HG03520 (cell line): Measurements from ENCODE around the gene PFKP.
A peak's percentile ranks its signal among the peaks of the same experiment; 100 is the strongest.
"Not testable (repeated sequence)": the region's sequence is repeated elsewhere in the genome, so short reads cannot be mapped to it uniquely, and the experiment has no call there.

Experiments
- ATAC-seq: cut with Tn5 transposase; IDR thresholded peaks from one replicate; pipeline ENCODE4 v1.9.1; 2021; ENCODE audit warnings: mild to moderate bottlenecking, moderate library complexity; ENCODE audit not compliant: unreplicated experiment

Gene PFKP

DNA sequence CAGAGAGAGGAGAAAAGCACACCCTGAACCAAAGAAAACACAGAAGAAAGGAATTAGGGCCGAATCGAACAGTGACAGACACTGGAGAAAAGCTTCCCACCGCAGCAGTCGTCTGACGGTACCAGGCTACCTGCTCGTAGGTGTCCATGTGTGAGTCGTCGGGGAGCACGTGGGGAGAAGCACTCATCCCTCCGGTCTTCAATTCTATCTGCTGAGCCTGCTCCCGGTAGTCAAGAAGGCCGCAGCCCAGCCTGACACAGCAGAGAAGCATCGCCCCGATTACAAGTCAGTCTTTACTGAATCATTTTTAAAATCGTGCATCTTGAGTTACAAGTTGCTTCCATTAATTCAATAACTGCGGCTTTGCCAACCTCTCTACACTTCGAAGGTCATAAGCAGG, 80.7 kb downstream of the PFKP start:
- ATAC-seq, result no peak

- no peak for ATAC-seq
Measured at GRCh38 chr10:3148994-3149393, 81.6 kb downstream of the PFKP start.

GRCh38 chr10:3149918-3150317, 82.6 kb downstream of the PFKP start:
- no peak for ATAC-seq

GRCh38 chr10:3150366-3150765, 83.0 kb downstream of the PFKP start:
- ATAC-seq, result no peak

GRCh38 chr10:3150961-3151360, 83.6 kb downstream of the PFKP start:
- ATAC-seq, result no peak

GRCh38 chr10:3151889-3152565, 84.7 kb downstream of the PFKP start:
- no peak for ATAC-seq

DNA sequence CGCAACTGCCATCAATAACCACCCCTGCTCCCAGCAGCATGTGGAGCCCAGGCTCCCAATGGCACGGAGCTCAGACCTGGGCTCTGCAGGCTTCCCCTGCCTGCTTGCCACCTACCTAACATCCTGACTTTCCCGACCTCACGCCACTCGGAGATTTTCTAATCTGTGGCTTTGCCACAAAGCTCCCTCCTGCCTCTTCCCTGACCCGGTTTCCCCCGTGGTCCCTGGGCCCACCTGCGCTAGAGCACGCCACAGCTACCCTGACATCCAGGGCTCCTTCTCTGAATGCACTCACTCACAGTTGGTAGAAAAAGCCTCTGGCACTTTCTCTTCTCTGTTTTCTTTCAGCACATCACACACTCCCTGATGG, 85.2 kb downstream of the PFKP start:
- no peak for ATAC-seq

DNA sequence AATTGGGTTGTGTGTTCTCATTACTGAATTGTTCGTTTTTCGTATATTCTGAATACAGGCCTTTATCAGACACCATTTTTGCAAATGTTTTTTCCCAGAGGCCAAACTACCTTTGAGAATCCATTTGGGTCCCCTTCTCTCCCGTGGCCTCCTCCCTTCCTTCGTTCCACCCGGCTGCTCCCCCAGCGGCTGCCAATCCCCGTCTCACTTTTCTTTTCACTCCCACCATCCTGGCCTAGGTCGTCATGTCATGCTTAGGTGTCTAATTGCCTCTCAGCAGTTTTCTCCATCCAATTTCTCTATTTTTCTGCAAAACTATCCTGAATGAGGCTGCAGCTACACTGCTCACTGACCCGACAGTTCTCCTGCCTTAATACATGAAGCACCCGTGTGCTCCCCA, 87.3 kb downstream of the PFKP start:
- ATAC-seq, result no peak

DNA sequence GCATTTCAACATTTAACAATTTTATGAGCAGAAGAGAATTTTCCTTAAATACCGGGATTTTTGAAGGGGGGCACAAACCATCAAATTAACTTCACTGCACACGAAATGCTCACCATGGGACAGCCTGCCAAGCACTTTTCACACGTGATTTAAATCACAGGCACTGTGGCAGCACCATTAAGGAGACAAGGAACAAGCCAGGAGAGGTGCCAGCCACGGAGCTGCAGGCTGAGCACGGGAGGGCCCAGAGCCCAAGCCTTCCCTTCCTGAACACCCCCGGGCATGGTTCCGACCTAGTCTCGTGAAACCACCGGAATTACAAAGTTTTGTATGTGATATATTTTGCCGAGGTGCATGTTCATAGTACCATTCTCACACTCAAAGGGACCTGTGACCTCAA, 91.8 kb downstream of the PFKP start:
- ATAC-seq, result no peak

DNA sequence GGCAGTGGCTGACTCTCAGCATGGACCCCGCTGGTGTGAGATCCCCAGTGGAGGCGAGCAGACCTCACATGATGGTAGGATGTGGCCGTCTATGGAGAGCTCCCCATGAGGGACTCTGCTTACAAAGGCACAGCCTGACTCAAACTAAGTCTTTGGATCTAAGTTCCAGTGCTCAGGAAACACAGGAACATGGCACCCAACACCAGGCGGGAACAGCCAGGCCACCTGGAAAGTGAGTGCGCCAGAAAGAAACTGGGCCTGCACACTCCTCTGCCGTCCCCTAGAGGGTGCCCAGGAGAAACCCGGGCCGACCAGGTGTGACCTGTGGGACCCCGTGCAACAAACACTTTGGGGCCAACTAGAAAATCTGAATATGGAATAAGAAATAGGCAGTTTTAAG, 95.2 kb downstream of the PFKP start:
- no peak for ATAC-seq

GRCh38 chr10:3163879-3164278, 96.5 kb downstream of the PFKP start:
- ATAC-seq, result no peak

- ATAC-seq, result no peak
Measured at GRCh38 chr10:3165196-3165595, 97.8 kb downstream of the PFKP start.

- no peak for ATAC-seq
Measured at GRCh38 chr10:3166496-3167290, 99.3 kb downstream of the PFKP start.

GRCh38 chr10:3167611-3168330, 100.4 kb downstream of the PFKP start:
- ATAC-seq, result no peak

DNA sequence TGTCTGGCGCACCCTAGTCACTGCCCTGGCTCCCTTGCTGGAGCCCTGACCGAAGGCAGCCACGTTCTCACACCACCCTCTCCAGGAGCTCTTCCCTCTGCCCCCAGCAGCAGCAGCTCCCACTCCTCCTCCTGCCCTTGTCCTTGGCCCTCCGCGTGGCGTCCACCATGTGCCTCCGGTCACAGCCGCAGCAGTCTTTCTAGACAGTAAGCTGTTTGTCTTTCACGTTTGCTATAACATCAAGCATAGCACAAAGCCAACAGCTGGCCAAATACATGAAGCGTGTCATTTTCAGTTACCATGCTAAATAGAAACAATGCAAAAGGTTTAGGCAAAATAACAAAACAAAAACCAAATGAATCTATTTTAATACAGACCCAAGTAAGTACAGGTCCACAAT, 101.9 kb downstream of the PFKP start:
- ATAC-seq, result no peak

- ATAC-seq, result no peak
Measured at GRCh38 chr10:3169673-3170072, 102.3 kb downstream of the PFKP start.

DNA sequence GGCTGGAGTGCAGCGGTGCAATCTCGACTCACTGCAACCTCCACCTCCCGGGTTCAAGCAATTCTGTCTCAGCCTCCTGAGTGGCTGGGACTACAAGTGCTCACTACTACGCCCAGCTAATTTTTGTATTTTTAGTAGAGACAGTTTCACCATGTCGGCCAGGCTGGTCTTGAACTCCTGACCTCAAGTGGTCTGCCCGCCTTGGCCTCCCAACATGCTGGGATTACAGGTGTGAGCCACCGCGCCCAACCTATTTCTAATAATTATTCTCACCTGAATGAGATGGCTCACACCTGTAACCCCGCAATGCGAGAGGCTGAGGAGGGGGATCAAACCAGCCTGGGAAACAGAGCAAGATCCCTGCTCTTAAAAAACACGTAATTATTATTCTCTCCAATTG, 104.1 kb downstream of the PFKP start:
- not testable (repeated sequence) for ATAC-seq

DNA sequence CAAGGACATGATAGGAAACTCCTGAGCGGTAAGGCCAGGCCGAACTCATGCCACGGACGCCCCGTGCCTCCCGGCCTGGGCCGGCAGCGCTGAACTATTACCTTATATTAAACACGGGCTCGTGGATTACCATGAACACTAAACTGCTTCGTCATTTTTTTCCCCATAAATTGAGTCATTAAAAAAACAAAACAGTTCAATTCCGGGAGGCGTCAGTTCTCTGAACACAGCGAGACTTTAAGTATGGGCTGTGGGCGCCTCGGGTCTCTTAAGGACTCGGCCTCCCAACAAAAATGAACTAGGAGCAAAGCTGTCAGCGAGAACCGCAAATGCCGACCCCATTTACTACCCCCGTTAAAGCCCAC, 104.7 kb downstream of the PFKP start:
- no peak for ATAC-seq

GRCh38 chr10:3172446-3173170, 105.3 kb downstream of the PFKP start, which contains the start of gene PITRM1:
PITRM1 (minus strand) TSS chr10:3172782; CDS start chr10:3172772, 10 bp downstream.
- peak; percentile 97 for ATAC-seq

DNA sequence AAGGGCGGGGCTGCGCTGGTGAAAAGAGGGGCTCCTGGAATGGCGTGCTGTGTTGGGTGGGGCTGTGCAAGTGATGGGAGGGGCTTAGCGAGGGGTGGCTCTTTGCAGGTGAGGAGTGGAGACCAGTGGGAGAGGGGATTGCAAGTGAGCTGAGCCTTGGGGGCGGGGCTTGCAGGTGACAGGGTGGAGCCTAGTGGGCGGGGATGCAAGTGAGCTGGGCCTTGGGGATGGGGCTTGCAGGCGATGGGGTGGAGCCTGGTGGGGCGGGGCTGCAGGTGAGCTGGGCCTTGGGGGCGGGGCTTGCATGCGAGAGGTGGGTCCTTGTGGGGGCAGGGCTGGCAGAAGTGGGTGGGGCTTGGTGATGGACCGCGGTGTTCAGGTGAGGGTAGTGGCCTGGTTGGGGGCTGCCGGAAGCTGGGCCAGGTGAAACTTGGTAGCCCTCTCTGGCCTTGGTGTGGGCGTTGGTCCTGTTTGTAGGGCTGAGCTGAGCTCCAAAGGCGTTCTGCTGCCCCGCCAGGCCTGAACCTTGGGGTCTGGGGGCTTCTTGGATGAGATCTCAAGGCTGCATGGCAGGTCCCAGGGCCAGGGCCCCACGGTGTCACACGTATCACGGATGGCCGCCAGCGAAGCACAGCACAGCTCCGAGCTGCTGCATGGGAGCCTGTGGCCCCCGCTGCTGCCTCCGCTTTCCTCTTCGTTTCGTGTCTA, 106.0 kb downstream of the PFKP start:
- ATAC-seq, result peak; percentile 22

DNA sequence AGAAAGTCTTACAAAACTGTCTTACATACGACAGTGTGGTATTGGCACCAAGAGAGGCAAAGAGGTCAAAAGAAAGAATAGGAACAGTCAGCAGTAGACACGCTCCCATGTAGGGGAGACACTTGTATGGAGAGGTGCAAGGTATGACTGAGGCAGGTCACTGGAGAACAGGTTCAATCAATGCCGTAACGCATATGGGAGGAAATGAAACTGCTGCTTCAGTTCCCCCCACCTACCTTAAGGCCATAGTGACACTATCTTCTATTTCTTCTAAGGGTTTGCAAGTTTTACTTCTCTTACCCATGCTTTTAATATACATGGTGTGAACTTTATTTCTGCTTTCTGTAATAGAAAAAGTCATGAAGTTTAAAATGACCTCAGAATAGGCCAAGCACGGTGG, 110.7 kb downstream of the PFKP start:
- ATAC-seq, result no peak
